HT1080 (cell line): Measurements from ENCODE around the gene CBX5. TPM values are rescaled to one million over a fixed set of nuclear protein-coding genes. Genes with fewer than 3 reads are reported as not detected.
"Not testable (repeated sequence)": the region's sequence is repeated elsewhere in the genome, so short reads cannot be mapped to it uniquely, and the experiment has no call there.

Experiments used
- DNase-seq: peaks from one replicate; pipeline ENCODE4 v3.0.0-alpha.2; 2015; ENCODE audit warnings: low read depth
- total RNA-seq: library from RNA; depleted of rRNA; stranded (reverse); fragments of >200 nt; shearing (Covaris generic); gene quantifications from 2 replicates; pipeline ENCODE4 v1.2.3, GENCODE V29; 2014

Gene CBX5
- total RNA-seq, 1 experiment from 2014 or later, result 67.6 TPM

- no peak for DNase-seq
These were observed 15.1 kb upstream of the CBX5 start for GRCh38 chr12:54294953-54295566.

- no peak for DNase-seq
These were observed 14.4 kb upstream of the CBX5 start for GRCh38 chr12:54294152-54294952.

GRCh38 chr12:54292931-54293241 lies 13.0 kb upstream of the CBX5 start:
- no peak for DNase-seq

- DNase-seq, result no peak
These were observed 12.4 kb upstream of the CBX5 start for GRCh38 chr12:54292083-54292930.

- no peak for DNase-seq
These were observed 7.6 kb upstream of the CBX5 start for GRCh38 chr12:54287261-54288157.

- DNase-seq, result no peak
These were observed 6.4 kb upstream of the CBX5 start for GRCh38 chr12:54286042-54287030.

GRCh38 chr12:54285150-54286041 lies 5.5 kb upstream of the CBX5 start:
- no peak for DNase-seq

GRCh38 chr12:54284070-54284780 lies 4.3 kb upstream of the CBX5 start:
- not testable (repeated sequence) for DNase-seq

GRCh38 chr12:54282949-54283593 lies 3.1 kb upstream of the CBX5 start:
- no peak for DNase-seq

- not testable (repeated sequence) for DNase-seq
These were observed 1.8 kb upstream of the CBX5 start for GRCh38 chr12:54281694-54282093.

GRCh38 chr12:54281261-54281638 lies 1.3 kb upstream of the CBX5 start:
- not testable (repeated sequence) for DNase-seq

- DNase-seq, result peak; percentile 99
These were observed 742 bp upstream of the CBX5 start, which contains the start of gene HNRNPA1 for GRCh38 chr12:54280468-54281260. Gene HNRNPA1, plus strand, starts transcription at chr12:54280726. Its CDS starts 82 bp downstream, at chr12:54280808.

GRCh38 chr12:54279227-54279631 lies 693 bp downstream of the CBX5 start:
- DNase-seq, result no peak

- DNase-seq, result no peak
These were observed 2.1 kb downstream of the CBX5 start for GRCh38 chr12:54277823-54278276.

GRCh38 chr12:54276368-54276767 lies 3.6 kb downstream of the CBX5 start:
- no peak for DNase-seq

- DNase-seq, result no peak
These were observed 5.9 kb downstream of the CBX5 start for GRCh38 chr12:54273981-54274380.

GRCh38 chr12:54272214-54272613 lies 7.7 kb downstream of the CBX5 start:
- no peak for DNase-seq
